Naive thymus-derived CD4-positive, alpha-beta T cell (primary cell): ENCODE measurements around the gene CHST3. TPM values are rescaled to one million over a fixed set of nuclear protein-coding genes. Genes with fewer than 3 reads are reported as not detected.
A peak's percentile ranks its signal among the peaks of the same experiment; 100 is the strongest.

Experiments used
- ATAC-seq: fragments of 150-1000 bp; cut with Tn5 transposase; 2 replicates; pipeline ENCODE4 v1.10.0; 2021; ENCODE audit warnings: mild to moderate bottlenecking, moderate library complexity
- CTCF ChIA-PET: fragments of 350-600 bp; sonication (Branson Sonifier 250); formaldehyde crosslinking; loops from one replicate; lab custom pipeline; 2021; ENCODE audit warnings: antibody characterized with exemption; lab: Charles Lee
- POLR2A ChIA-PET: fragments of 350-600 bp; sonication (Branson Sonifier 250); formaldehyde crosslinking; loops from one replicate; lab custom pipeline; 2021; ENCODE audit warnings: antibody characterized with exemption, inconsistent platforms; lab: Charles Lee
- DNase-seq, 9 donors: peaks; one replicate each; pipeline versions ENCODE4 v3.0.0 to v3.0.0-alpha.2; 2020 to 2022; ENCODE audit warnings: mixed read lengths in 1 of 9
- H3K27ac ChIP-seq: one replicate; pipeline ENCODE4 v1.7.0; 2013; ENCODE audit warnings: mild to moderate bottlenecking, low read depth, low read length, moderate library complexity
- H3K27me3 ChIP-seq, 2 donors: one replicate each; pipeline ENCODE4 v1.7.0; 2013; ENCODE audit warnings: low read length in 2 of 2, mild to moderate bottlenecking in 2 of 2, moderate library complexity in 2 of 2; ENCODE audit not compliant: control insufficient read depth in 2 of 2, insufficient read depth in 2 of 2
- H3K36me3 ChIP-seq, 3 experiments: 1 replicate in 2 of 3; 2 replicates in 1 of 3; pipeline ENCODE4 v1.7.0; 2013; ENCODE audit warnings: low read length in 3 of 3, mild to moderate bottlenecking in 3 of 3, moderate library complexity in 1 of 3; ENCODE audit not compliant: insufficient read depth in 3 of 3, control insufficient read depth in 2 of 3
- H3K4me1 ChIP-seq, 2 donors: one replicate each; pipeline ENCODE4 v1.7.0; 2013; ENCODE audit warnings: low read length in 2 of 2, mild to moderate bottlenecking in 2 of 2, moderate library complexity in 1 of 2; ENCODE audit not compliant: control insufficient read depth in 2 of 2, insufficient read depth in 2 of 2
- H3K4me3 ChIP-seq: 2 replicates; pipeline ENCODE4 v1.7.0; 2013; ENCODE audit warnings: mild to moderate bottlenecking, low read length
- H3K9me3 ChIP-seq, 3 experiments: 1 replicate in 2 of 3; 2 replicates in 1 of 3; pipeline ENCODE4 v1.7.0; 2013; ENCODE audit warnings: low read length in 3 of 3; ENCODE audit not compliant: control insufficient read depth in 2 of 3
- H3K27ac Mint-ChIP-seq, 9 donors: one replicate each; pipeline ENCODE4 v1.8.0; 2020 to 2022; ENCODE audit warnings: mixed read lengths in 9 of 9, mild to moderate bottlenecking in 8 of 9, moderate library complexity in 5 of 9, inconsistent platforms in 2 of 9
- H3K27me3 Mint-ChIP-seq, 5 donors: one replicate each; pipeline ENCODE4 v1.8.0; 2021 to 2022; ENCODE audit warnings: mixed read lengths in 5 of 5, mild to moderate bottlenecking in 1 of 5
- H3K36me3 Mint-ChIP-seq, 5 donors: one replicate each; pipeline ENCODE4 v1.8.0; 2020 to 2022; ENCODE audit warnings: mixed read lengths in 5 of 5, mild to moderate bottlenecking in 3 of 5, inconsistent platforms in 1 of 5
- H3K4me1 Mint-ChIP-seq, 7 donors: one replicate each; pipeline ENCODE4 v1.8.0; 2020 to 2022; ENCODE audit warnings: mixed read lengths in 7 of 7, mild to moderate bottlenecking in 3 of 7, inconsistent platforms in 1 of 7
- H3K4me3 Mint-ChIP-seq, 10 donors: one replicate each; pipeline ENCODE4 v1.8.0; 2020 to 2022; ENCODE audit warnings: mild to moderate bottlenecking in 10 of 10, mixed read lengths in 10 of 10, moderate library complexity in 6 of 10, inconsistent platforms in 2 of 10
- H3K9me3 Mint-ChIP-seq, 11 donors: one replicate each; pipeline ENCODE4 v1.8.0; 2020 to 2022; ENCODE audit warnings: mixed read lengths in 11 of 11, mild to moderate bottlenecking in 4 of 11, inconsistent platforms in 1 of 11, moderate library complexity in 1 of 11
- intact Hi-C, 2 donors: fragments of 100-400 bp; cut with micrococcal nuclease; formaldehyde crosslinking; loops; one replicate each; pipeline ENCODE4 v1.15.1; 2023
- polyA plus RNA-seq, 2 donors: library from polyadenylated mRNA; unstranded; fragments of 300-500 nt; fragmentation: Illumina TruSeq; gene quantifications; one replicate each; pipeline ENCODE4 v1.2.3, GENCODE V29; 2021
- total RNA-seq, 6 experiments: library from RNA in 5 of 6; stranded (reverse) in 5 of 6; gene quantifications; 1 replicate in 5 of 6; 2 replicates in 1 of 6; pipeline ENCODE4 v1.2.3 and lab custom pipeline; 2021 to 2026

Gene CHST3
- total and polyA plus RNA-seq, 7 experiments from 2014 or later = 0.05 TPM; not detected in 6

DNA sequence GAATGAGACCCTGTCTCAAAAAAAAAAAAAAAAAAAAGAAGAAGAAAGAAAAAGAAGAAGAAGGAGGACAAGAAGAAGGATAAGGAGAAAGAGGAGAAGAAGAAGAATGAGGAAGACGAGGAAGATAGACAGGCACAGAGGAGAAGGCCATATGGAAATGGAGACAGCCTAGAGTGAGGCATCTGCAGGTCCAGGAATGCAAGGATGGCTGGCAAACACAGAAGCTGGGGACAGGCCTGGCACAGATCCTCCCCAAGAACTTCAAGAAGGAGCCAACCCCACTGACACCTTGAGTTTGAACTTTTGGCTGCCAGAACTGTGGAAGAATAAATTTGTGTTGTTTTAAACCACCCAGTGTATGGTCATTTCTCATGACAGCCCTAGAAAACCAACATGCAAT lies 85.3 kb downstream of the CHST3 start:
- DNase-seq = no peak
- ChIA-PET CTCF (interaction anchor here (0.8 to 6.2 kb wide), 20 partner anchors 8 to 783 kb away, joined by 3 to 111 read pairs (median 6); no protein-coding TSS in a partner anchor), POLR2A (interaction anchor here (0.6 to 2.8 kb wide), 7 partner anchors 10 to 174 kb away, joined by 3 to 13 read pairs (median 3); no protein-coding TSS in a partner anchor)
- no peaks in the 10 kb centered on the region for H3K36me3 ChIP-seq
- H3K27me3 ChIP-seq = no peaks in the 10 kb centered on the region
- Mint-ChIP-seq H3K4me3 (no peak overlapping the region), H3K36me3 (peaks cover 0 to 6% (median 0%) of the 10 kb centered on the region in 5 donors), H3K27me3 (no peaks in the 10 kb centered on the region), H3K9me3 (peaks cover 0 to 4% (median 0%) of the 10 kb centered on the region in 11 donors), H3K4me1 (peaks cover 7 to 10% (median 8%) of the 10 kb centered on the region in 7 donors), H3K27ac (peak overlapping the region in 1 of 9 donors; percentile 17)
- intact Hi-C loops = loop anchor here (2.0 to 10.0 kb wide), 6 partner anchors 35 to 785 kb away; no protein-coding TSS in a partner anchor
- no peak overlapping the region for H3K27ac ChIP-seq
- no peaks in the 10 kb centered on the region for H3K4me1 ChIP-seq
- H3K4me3 ChIP-seq = no peak overlapping the region
- no peaks in the 10 kb centered on the region for H3K9me3 ChIP-seq
- no peak for ATAC-seq

- peaks cover 0 to 6% (median 0%) of the 10 kb centered on the region in 5 donors for H3K36me3 Mint-ChIP-seq
- peaks cover 0 to 4% (median 0%) of the 10 kb centered on the region in 11 donors for H3K9me3 Mint-ChIP-seq
- no peak overlapping the region for H3K4me3 ChIP-seq
- peaks cover 7 to 12% (median 10%) of the 10 kb centered on the region in 7 donors for H3K4me1 Mint-ChIP-seq
- no peak overlapping the region for H3K4me3 Mint-ChIP-seq
- H3K4me1 ChIP-seq = no peaks in the 10 kb centered on the region
- ATAC-seq (no peak), DNase-seq (no peak)
- POLR2A ChIA-PET = interaction anchor here (0.6 to 2.8 kb wide), 6 partner anchors 9 to 173 kb away, joined by 3 to 13 read pairs (median 3); no protein-coding TSS in a partner anchor
- no peaks in the 10 kb centered on the region for H3K36me3 ChIP-seq
- H3K27me3 ChIP-seq = no peaks in the 10 kb centered on the region
- intact Hi-C loops = loop anchor here (2.0 to 10.0 kb wide), 6 partner anchors 35 to 785 kb away; no protein-coding TSS in a partner anchor
- no peaks in the 10 kb centered on the region for H3K9me3 ChIP-seq
- CTCF ChIA-PET = interaction anchor here (0.9 to 6.2 kb wide), 6 partner anchors 78 to 287 kb away, joined by 3 to 111 read pairs (median 16); partner anchors contain the start of genes ANAPC16 and ASCC1
- H3K27me3 Mint-ChIP-seq = no peaks in the 10 kb centered on the region
- no peak overlapping the region for H3K27ac ChIP-seq
- H3K27ac Mint-ChIP-seq = peak overlapping the region in 1 of 9 donors; percentile 17
Measured at GRCh38 chr10:72049969-72050781, 86.0 kb downstream of the CHST3 start.

- Histone ChIP-seq H3K36me3 (no peaks in the 10 kb centered on the region), H3K9me3 (no peaks in the 10 kb centered on the region), H3K4me3 (no peak overlapping the region), H3K4me1 (no peaks in the 10 kb centered on the region), H3K27me3 (no peaks in the 10 kb centered on the region), H3K27ac (no peak overlapping the region)
- no peak for DNase-seq
- ChIA-PET POLR2A (interaction anchor here (0.8 kb wide), 1 partner anchor 116 kb away, joined by 3 read pairs; no protein-coding TSS in a partner anchor), CTCF (interaction anchor here (0.9 to 6.2 kb wide), 3 partner anchors 77 to 165 kb away, joined by 3 to 111 read pairs (median 3); partner anchors contain the start of genes ANAPC16 and ASCC1)
- Mint-ChIP-seq H3K27me3 (no peaks in the 10 kb centered on the region), H3K4me3 (no peak overlapping the region), H3K27ac (no peak overlapping the region), H3K9me3 (peaks cover 0 to 4% (median 0%) of the 10 kb centered on the region in 11 donors), H3K4me1 (peaks cover 7 to 12% (median 10%) of the 10 kb centered on the region in 7 donors), H3K36me3 (peaks cover 0 to 6% (median 0%) of the 10 kb centered on the region in 5 donors)
- intact Hi-C loops = no loop called here
- no peak for ATAC-seq
Measured at GRCh38 chr10:72050873-72051272, 86.7 kb downstream of the CHST3 start.

DNA sequence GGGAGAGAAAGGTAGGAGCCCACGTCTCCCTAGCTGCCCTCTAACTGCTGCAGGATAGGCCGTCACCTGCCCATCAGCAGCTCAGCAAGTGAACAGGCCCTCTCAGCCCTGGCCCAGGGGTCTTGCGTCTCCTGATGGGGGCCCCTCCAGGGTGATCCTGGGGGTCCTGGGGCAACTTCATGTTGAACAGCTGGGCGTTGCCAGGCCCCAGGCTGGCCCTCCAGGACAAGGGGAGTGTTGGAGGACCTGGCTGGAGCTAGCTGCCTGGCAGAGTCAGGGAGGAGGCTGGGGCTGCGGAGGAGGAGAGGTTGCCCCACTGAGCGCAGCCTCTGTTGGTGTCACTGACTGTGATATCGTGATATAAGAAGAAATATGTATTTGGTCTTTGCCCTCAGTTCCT lies 89.5 kb downstream of the CHST3 start:
- Mint-ChIP-seq H3K4me1 (peaks cover 3 to 15% (median 12%) of the 10 kb centered on the region in 7 donors), H3K9me3 (peaks cover 0 to 5% (median 0%) of the 10 kb centered on the region in 11 donors), H3K27me3 (no peaks in the 10 kb centered on the region), H3K36me3 (peaks cover 0 to 6% (median 0%) of the 10 kb centered on the region in 5 donors), H3K4me3 (no peak overlapping the region), H3K27ac (no peak overlapping the region)
- Histone ChIP-seq H3K4me1 (no peaks in the 10 kb centered on the region), H3K27me3 (no peaks in the 10 kb centered on the region), H3K9me3 (no peaks in the 10 kb centered on the region), H3K27ac (no peak overlapping the region), H3K4me3 (no peak overlapping the region), H3K36me3 (no peaks in the 10 kb centered on the region)
- DNase-seq (no peak), ATAC-seq (no peak)
- CTCF ChIA-PET = interaction anchor here (1.6 to 2.6 kb wide), 2 partner anchors 9 to 157 kb away, joined by 5 to 9 read pairs; no protein-coding TSS in a partner anchor
- intact Hi-C loops = no loop called here
- POLR2A ChIA-PET = interaction anchor here (0.7 kb wide), 1 partner anchor 25 kb away, joined by 4 read pairs; no protein-coding TSS in a partner anchor

- intact Hi-C loops = no loop called here
Measured at GRCh38 chr10:72056113-72056512, 91.9 kb downstream of the CHST3 start.

More at GRCh38 chr10:72056113-72056512, 91.9 kb downstream of the CHST3 start:
- Mint-ChIP-seq H3K9me3 (peaks cover 0 to 10% (median 0%) of the 10 kb centered on the region in 11 donors), H3K27ac (peak overlapping the region in 1 of 9 donors; percentile 11), H3K4me1 (peaks cover 0 to 29% (median 20%) of the 10 kb centered on the region in 7 donors), H3K27me3 (no peaks in the 10 kb centered on the region), H3K4me3 (no peak overlapping the region), H3K36me3 (peaks cover 0 to 4% (median 0%) of the 10 kb centered on the region in 5 donors)
- POLR2A ChIA-PET = interaction anchor here (1.3 kb wide), 1 partner anchor 23 kb away, joined by 5 read pairs; no protein-coding TSS in a partner anchor
- no peaks in the 10 kb centered on the region for H3K4me1 ChIP-seq
- H3K27me3 ChIP-seq = no peaks in the 10 kb centered on the region
- no peak overlapping the region for H3K27ac ChIP-seq
- peaks cover 0 to 4% (median 0%) of the 10 kb centered on the region in 3 experiments for H3K36me3 ChIP-seq
- DNase-seq (no peak), ATAC-seq (no peak)
- no peak overlapping the region for H3K4me3 ChIP-seq
- H3K9me3 ChIP-seq = no peaks in the 10 kb centered on the region
- CTCF ChIA-PET = interaction anchor here (0.6 kb wide), 1 partner anchor 43 kb away, joined by 3 read pairs; no protein-coding TSS in a partner anchor
